Lung (tissue), 12 donors: ENCODE measurements around the gene AOX1. TPM values are rescaled to one million over a fixed set of nuclear protein-coding genes. Genes with fewer than 3 reads are reported as not detected.

Source experiments
- ATAC-seq: fragments of 200-7000 bp; cut with Tn5 transposase; one replicate; pipeline ENCODE4 v1.9.1; 2020; ENCODE audit warnings: moderate number of reproducible peaks; ENCODE audit not compliant: insufficient read depth, low FRiP score
- DNase-seq, 3 donors: peaks; one replicate each; pipeline ENCODE4 v3.0.0-alpha.2; 2013 to 2017
- H3K27ac ChIP-seq, 2 donors: one replicate each; pipeline ENCODE4 v1.5.1; 2013; ENCODE audit warnings: mild to moderate bottlenecking in 2 of 2, moderate library complexity in 2 of 2, control low read depth in 1 of 2, inconsistent platforms in 1 of 2, low read depth in 1 of 2, low read length in 1 of 2
- H3K27me3 ChIP-seq, 3 donors: one replicate each; pipeline ENCODE4 v1.5.1; 2013; ENCODE audit warnings: low read length in 2 of 3; ENCODE audit not compliant: control insufficient read depth in 3 of 3, insufficient read depth in 3 of 3
- H3K36me3 ChIP-seq, 4 donors: one replicate each; pipeline ENCODE4 v1.5.1; 2013; ENCODE audit warnings: low read length in 4 of 4, mild to moderate bottlenecking in 1 of 4, moderate library complexity in 1 of 4; ENCODE audit not compliant: control insufficient read depth in 4 of 4, insufficient read depth in 4 of 4
- H3K4me1 ChIP-seq, 5 donors: one replicate each; pipeline ENCODE4 v1.5.1; 2013; ENCODE audit warnings: low read length in 5 of 5, mild to moderate bottlenecking in 2 of 5, moderate library complexity in 1 of 5; ENCODE audit not compliant: control insufficient read depth in 5 of 5, insufficient read depth in 5 of 5
- H3K4me3 ChIP-seq: one replicate; pipeline ENCODE4 v1.5.1; 2013; ENCODE audit warnings: mild to moderate bottlenecking, control low read depth, moderate library complexity
- H3K9ac ChIP-seq, 2 donors: one replicate each; pipeline ENCODE4 v1.5.1; 2013; ENCODE audit warnings: low read length in 2 of 2, control low read depth in 1 of 2; ENCODE audit not compliant: insufficient read depth in 1 of 2
- H3K9me3 ChIP-seq, 4 donors: one replicate each; pipeline ENCODE4 v1.5.1; 2013; ENCODE audit warnings: low read length in 3 of 4, mild to moderate bottlenecking in 1 of 4, moderate library complexity in 1 of 4; ENCODE audit not compliant: control insufficient read depth in 4 of 4, insufficient read depth in 3 of 4
- CTCF ChIP-seq: IDR thresholded peaks from 2 replicates; pipeline ENCODE4 v1.5.1; 2012; ENCODE audit warnings: mild to moderate bottlenecking; ENCODE audit errors: control extremely low read depth, extremely low read depth
- WGBS, 2 donors: extraction: QIAGEN DNeasy Blood & Tissue Kit; methylation state at CpG; one replicate each; pipeline ENCODE4 v1.1.7; 2013; 5-methylcytosine and 5-hydroxymethylcytosine counted together
- polyA plus RNA-seq, 2 donors: library from polyadenylated mRNA; stranded (reverse); fragments of 200-250 nt; gene quantifications; one replicate each; pipeline ENCODE4 v1.2.1, GENCODE V29; 2013
- total RNA-seq, 2 donors: library from RNA; depleted of rRNA in 1 of 2; stranded (reverse); fragments of >200 nt in 1 of 2; gene quantifications; one replicate each; pipeline ENCODE4 v1.2.1, GENCODE V29; 2014 to 2021
- donor health status: control.
- donor health status: control.
- donor health status: Bipolar disorder and iron deficiency.
- donor health status: healthy.
- donor health status: DM: yes; HTN: yes; CAD: no.

Gene AOX1
- total and polyA plus RNA-seq, 4 donors, result 8.0 to 48.5 (median 10.6) TPM

DNA sequence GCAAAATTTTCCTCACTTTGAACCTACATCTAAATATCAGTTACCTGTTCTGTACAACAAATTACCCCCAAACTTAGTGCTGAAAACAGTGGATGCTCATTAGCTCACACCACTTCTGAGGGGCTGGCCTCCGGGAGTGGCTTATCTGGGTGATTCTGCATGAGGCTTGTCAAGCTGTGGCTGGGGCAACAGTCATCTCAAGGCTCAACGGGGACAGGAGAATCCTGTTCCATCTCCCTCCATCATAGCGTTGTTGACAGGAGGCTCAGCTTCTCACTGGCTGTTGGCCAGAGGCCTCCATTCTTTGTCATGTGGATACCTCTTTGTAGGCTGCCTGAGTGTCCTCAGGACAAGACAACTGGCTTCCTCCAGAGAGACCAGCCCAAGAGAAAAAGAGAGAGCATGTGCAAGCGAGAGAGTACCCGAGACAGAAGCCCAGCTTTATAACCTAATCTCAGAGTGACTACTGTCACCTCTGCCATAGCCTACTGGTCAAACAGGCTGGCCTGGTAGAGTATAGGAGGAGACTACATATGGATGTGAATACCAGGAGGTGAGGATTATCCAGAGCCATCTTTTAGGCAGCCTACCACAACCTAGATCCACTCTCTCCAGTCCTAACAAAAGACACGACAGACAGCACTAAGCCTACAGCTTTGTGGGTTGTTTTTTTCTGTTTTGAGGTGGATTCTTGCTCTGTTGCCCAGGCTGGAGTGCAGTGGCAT lies 79.1 kb downstream of the AOX1 start:
- H3K4me1 ChIP-seq, result no peaks in the 10 kb centered on the region
- H3K27me3 ChIP-seq, result no peaks in the 10 kb centered on the region
- TF ChIP-seq CTCF, result no peak
- no peak for ATAC-seq
- H3K4me3 ChIP-seq, result no peak overlapping the region
- WGBS, 2 donors, result 87 to 95% methylated on average over 6 of the region's 6 CpGs
- DNase-seq, result no peak
- H3K9me3 ChIP-seq, result peaks cover 0 to 2% (median 0%) of the 10 kb centered on the region in 4 donors
- no peak overlapping the region for H3K9ac ChIP-seq
- no peak overlapping the region for H3K27ac ChIP-seq
- peaks cover 0 to 13% (median 1%) of the 10 kb centered on the region in 4 donors for H3K36me3 ChIP-seq

DNA sequence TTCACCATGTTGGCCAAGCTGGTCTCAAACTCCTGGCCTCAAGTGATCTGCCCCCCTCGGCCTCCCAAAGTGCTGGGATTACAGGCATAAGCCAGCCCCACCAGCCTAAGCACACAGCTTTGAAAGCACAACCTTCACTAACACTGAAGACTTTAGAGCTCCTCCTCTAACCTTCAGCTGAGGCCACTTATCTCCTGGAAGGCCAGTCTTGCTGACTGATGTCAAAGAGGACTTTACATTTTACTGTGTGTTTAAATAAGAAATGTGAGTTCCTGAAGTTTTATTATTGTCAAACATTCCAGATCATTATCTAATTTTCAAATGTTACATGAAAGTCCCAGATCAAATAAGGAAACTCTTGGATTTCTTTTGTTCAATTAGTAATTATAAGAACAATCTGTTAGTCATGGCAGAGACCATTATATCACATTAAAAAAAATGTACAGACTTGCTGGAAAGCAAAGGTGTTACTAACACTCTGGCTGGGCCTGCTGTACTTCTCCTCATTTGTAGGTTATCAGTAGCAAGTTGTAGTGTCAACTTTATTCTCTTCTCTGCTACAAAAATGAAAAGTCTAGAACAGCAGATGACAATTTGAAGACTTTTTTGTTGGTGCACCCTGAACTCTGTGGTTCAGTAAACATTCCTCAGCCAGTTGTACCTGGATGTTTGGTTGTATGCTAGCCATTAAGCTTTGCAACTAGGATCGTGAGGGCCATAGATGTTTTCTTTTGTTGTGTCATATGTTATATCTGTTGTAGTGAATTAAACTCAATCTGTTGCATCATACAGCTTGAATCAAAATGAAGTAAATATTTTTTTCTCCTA lies 80.0 kb downstream of the AOX1 start:
- no peak for ATAC-seq
- H3K9ac ChIP-seq, result no peak overlapping the region

GRCh38 chr2:200667413-200667812 lies 81.6 kb downstream of the AOX1 start:
- Histone ChIP-seq H3K27me3 (no peaks in the 10 kb centered on the region), H3K4me1 (no peaks in the 10 kb centered on the region), H3K27ac (no peak overlapping the region), H3K9ac (no peak overlapping the region), H3K4me3 (no peak overlapping the region), H3K9me3 (peaks cover 0 to 2% (median 0%) of the 10 kb centered on the region in 4 donors), H3K36me3 (peaks cover 0 to 8% (median 2%) of the 10 kb centered on the region in 4 donors)
- DNase-seq (no peak), ATAC-seq (no peak)
- TF ChIP-seq CTCF, result no peak
- 44 to 61% methylated on average over 3 of the region's 3 CpGs for WGBS, 2 donors

More for the DNA sequence above, 80.0 kb downstream of the AOX1 start:
- Histone ChIP-seq H3K27ac (no peak overlapping the region), H3K27me3 (no peaks in the 10 kb centered on the region), H3K9me3 (peaks cover 0 to 2% (median 0%) of the 10 kb centered on the region in 4 donors), H3K4me1 (no peaks in the 10 kb centered on the region), H3K36me3 (peaks cover 0 to 13% (median 1%) of the 10 kb centered on the region in 4 donors), H3K4me3 (no peak overlapping the region)
- TF ChIP-seq CTCF, result no peak
- DNase-seq, result no peak
- WGBS, 2 donors, result 83 to 88% methylated on average over 2 of the region's 2 CpGs
